ENCODE data around the gene RTN4RL1.

RTN4RL1 gene

DNA sequence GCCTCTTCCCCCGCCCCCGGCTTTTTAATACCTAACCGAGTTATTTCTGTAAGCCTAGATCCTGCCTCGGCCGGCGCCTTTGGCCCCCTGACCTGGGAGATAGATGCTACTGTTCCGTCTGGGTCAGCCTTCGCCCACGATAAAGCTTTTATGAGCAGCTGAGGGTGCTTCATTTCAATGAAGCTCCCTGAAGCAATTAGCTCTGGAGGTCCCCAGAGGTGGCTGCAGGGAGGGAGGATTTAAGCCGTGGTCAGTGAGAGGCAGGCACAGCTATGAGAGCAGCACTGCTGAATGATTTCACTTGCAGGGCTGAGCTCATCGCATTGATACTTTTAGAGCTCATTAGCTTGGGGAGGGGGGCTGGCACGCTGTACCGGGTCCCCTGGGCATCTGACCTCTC is 105.9 kb downstream of the RTN4RL1 start (continued):
- TF ChIP-seq ZNF76 (tag by site-specific recombination; IDR thresholded peaks at IDR 0.05; ENCODE audit: borderline replicate concordance, low read depth) (no peak), OSR2 (tag by site-specific recombination; IDR thresholded peaks at IDR 0.05) (peak; percentile 9; the same call in 1 of the 2 replicates), ZNF580 (tag by site-specific recombination; IDR thresholded peaks at IDR 0.05) (no peak), ZNF394 (tag by site-specific recombination; IDR thresholded peaks at IDR 0.05; ENCODE audit: borderline replicate concordance) (no peak), ZNF404 (tag by site-specific recombination; IDR thresholded peaks at IDR 0.05) (no peak), KLF8 (tag by site-specific recombination; IDR thresholded peaks at IDR 0.05) (no peak), ZNF140 (tag by site-specific recombination; IDR thresholded peaks at IDR 0.05) (no peak), ZFHX2 (tag by site-specific recombination; conservative IDR thresholded peaks at IDR 0.05) (peak; percentile 41; the same call in 1 of the 2 replicates), ZFP37 (tag by site-specific recombination; IDR thresholded peaks at IDR 0.05) (no peak), ZNF777 (tag by site-specific recombination; IDR thresholded peaks at IDR 0.05; ENCODE audit: borderline replicate concordance) (no peak), TRIM28 (IDR thresholded peaks at IDR 0.05; ENCODE audit: borderline replicate concordance, low read length) (peak; percentile 21; the same call in 1 of the 2 replicates), ZNF664 (tag by site-specific recombination; IDR thresholded peaks at IDR 0.05) (no peak), BCL11A (tag by site-specific recombination; IDR thresholded peaks at IDR 0.05; ENCODE audit: low read depth) (no peak), ZBTB8A (tag by site-specific recombination; IDR thresholded peaks at IDR 0.05) (no peak)
- TF ChIP-seq, protein P1, sequence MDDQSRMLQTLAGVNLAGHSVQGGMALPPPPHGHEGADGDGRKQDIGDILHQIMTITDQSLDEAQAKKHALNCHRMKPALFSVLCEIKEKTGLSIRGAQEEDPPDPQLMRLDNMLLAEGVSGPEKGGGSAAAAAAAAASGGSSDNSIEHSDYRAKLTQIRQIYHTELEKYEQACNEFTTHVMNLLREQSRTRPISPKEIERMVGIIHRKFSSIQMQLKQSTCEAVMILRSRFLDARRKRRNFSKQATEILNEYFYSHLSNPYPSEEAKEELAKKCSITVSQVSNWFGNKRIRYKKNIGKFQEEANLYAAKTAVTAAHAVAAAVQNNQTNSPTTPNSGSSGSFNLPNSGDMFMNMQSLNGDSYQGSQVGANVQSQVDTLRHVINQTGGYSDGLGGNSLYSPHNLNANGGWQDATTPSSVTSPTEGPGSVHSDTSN (CRISPR knock-in tag; IDR thresholded peaks at IDR 0.05), result no peak
- TF ChIP-seq, protein P2, sequence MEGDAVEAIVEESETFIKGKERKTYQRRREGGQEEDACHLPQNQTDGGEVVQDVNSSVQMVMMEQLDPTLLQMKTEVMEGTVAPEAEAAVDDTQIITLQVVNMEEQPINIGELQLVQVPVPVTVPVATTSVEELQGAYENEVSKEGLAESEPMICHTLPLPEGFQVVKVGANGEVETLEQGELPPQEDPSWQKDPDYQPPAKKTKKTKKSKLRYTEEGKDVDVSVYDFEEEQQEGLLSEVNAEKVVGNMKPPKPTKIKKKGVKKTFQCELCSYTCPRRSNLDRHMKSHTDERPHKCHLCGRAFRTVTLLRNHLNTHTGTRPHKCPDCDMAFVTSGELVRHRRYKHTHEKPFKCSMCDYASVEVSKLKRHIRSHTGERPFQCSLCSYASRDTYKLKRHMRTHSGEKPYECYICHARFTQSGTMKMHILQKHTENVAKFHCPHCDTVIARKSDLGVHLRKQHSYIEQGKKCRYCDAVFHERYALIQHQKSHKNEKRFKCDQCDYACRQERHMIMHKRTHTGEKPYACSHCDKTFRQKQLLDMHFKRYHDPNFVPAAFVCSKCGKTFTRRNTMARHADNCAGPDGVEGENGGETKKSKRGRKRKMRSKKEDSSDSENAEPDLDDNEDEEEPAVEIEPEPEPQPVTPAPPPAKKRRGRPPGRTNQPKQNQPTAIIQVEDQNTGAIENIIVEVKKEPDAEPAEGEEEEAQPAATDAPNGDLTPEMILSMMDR (tag by site-specific recombination; IDR thresholded peaks at IDR 0.05), result no peak

GRCh38 chr17:1918346-1919162 is 106.6 kb downstream of the RTN4RL1 start:
- ChIA-PET POLR2A (interaction anchor here (0.6 kb wide), 1 partner anchor 62 kb away, joined by 3 read pairs; no protein-coding TSS in a partner anchor), CTCF (interaction anchor here (0.6 to 1.6 kb wide), 5 partner anchors 9 to 123 kb away, joined by 3 to 16 read pairs (median 4); partner anchors contain the start of genes DPH1 and OVCA2)
- Histone ChIP-seq H3K4me1 (ENCODE audit: control insufficient read depth, insufficient read depth, low read length) (no peaks in the 10 kb centered on the region), H3K9me3 (ENCODE audit: control insufficient read depth, insufficient read depth, low read depth, low read length) (no peaks in the 10 kb centered on the region), H3K27ac (ENCODE audit: extremely low read depth, low read depth, low read length) (no peak overlapping the region), H3K4me3 (ENCODE audit: low read depth, low read length) (no peak overlapping the region), H3K36me3 (ENCODE audit: control insufficient read depth in 2 of 2, insufficient read depth in 1 of 2, low read length in 2 of 2) (no peaks in the 10 kb centered on the region)
- TF ChIP-seq ZIC2 (tag by site-specific recombination; IDR thresholded peaks at IDR 0.05) (peak; percentile 38; the same call in 1 of the 2 replicates), ZFP69B (tag by site-specific recombination; IDR thresholded peaks at IDR 0.05) (no peak), PRDM10 (tag by site-specific recombination; IDR thresholded peaks at IDR 0.05) (peak; percentile 39; the same call in 1 of the 2 replicates)

All from HEK293 (cell line).